Aorta (tissue), 5 donors: Measurements from ENCODE around the gene CPNE1. TPM values are rescaled to one million over a fixed set of nuclear protein-coding genes. Genes with fewer than 3 reads are reported as not detected.

Experiments used
- ATAC-seq: fragments of 200-7000 bp; cut with Tn5 transposase; one replicate; pipeline ENCODE4 v1.9.1; 2022; ENCODE audit warnings: moderate library complexity; ENCODE audit not compliant: low FRiP score
- DNase-seq, 2 donors: peaks; one replicate each; pipeline ENCODE4 v3.0.0-alpha.2; 2020
- H3K27ac ChIP-seq, 2 donors: one replicate each; pipeline ENCODE4 v1.5.1; 2013; ENCODE audit warnings: low read length in 2 of 2, mild to moderate bottlenecking in 2 of 2, moderate library complexity in 2 of 2, control low read depth in 1 of 2, inconsistent platforms in 1 of 2, low read depth in 1 of 2
- H3K27me3 ChIP-seq, 2 donors: one replicate each; pipeline ENCODE4 v1.6.1; 2013; ENCODE audit warnings: control low read depth in 1 of 2, low read length in 1 of 2, mild to moderate bottlenecking in 1 of 2, moderate library complexity in 1 of 2; ENCODE audit not compliant: insufficient read depth in 2 of 2, control insufficient read depth in 1 of 2
- H3K36me3 ChIP-seq, 2 donors: one replicate each; pipeline ENCODE4 v1.6.1; 2013; ENCODE audit warnings: control low read depth in 1 of 2, low read length in 1 of 2, mild to moderate bottlenecking in 1 of 2; ENCODE audit not compliant: insufficient read depth in 2 of 2, control insufficient read depth in 1 of 2
- H3K4me1 ChIP-seq, 2 donors: one replicate each; pipeline ENCODE4 v1.6.1; 2013; ENCODE audit warnings: low read length in 2 of 2, control low read depth in 1 of 2, mild to moderate bottlenecking in 1 of 2, moderate library complexity in 1 of 2; ENCODE audit not compliant: insufficient read depth in 2 of 2, control insufficient read depth in 1 of 2
- H3K4me3 ChIP-seq, 2 donors: one replicate each; pipeline ENCODE4 v1.5.1; 2013; ENCODE audit warnings: low read length in 2 of 2, control low read depth in 1 of 2, mild to moderate bottlenecking in 1 of 2
- H3K9me3 ChIP-seq: one replicate; pipeline ENCODE4 v1.6.1; 2013; ENCODE audit warnings: mild to moderate bottlenecking, low read length; ENCODE audit not compliant: control insufficient read depth
- WGBS, 2 donors: extraction: QIAGEN DNeasy Blood & Tissue Kit; methylation state at CpG; one replicate each; pipeline ENCODE4 v1.1.7; 2013; 5-methylcytosine and 5-hydroxymethylcytosine counted together
- intact Hi-C, 2 donors: fragments of 100-400 bp; cut with DNase I; formaldehyde crosslinking; loops; one replicate each; pipeline versions ENCODE4 v1.14.2 to v1.15.0; 2022
- polyA plus RNA-seq, 2 donors: library from polyadenylated mRNA; stranded (reverse); fragments of 200-250 nt; gene quantifications; one replicate each; pipeline ENCODE4 v1.2.3, GENCODE V29; 2013
- total RNA-seq, 2 donors: library from RNA; stranded (reverse); fragmentation: NEBNext Ultra II Directional; extraction: Animal tissue kit (Norgen Biotek cat#: 25700); gene quantifications; one replicate each; pipeline ENCODE4 v1.2.1, GENCODE V29; 2021
- donor health status: healthy with polysubstance abuse.
- donor health status: Bipolar disorder and iron deficiency.
- donor health status: DM: no; HTN: no; CAD: no.
- donor health status: DM: no; HTN: no; CAD: no.
- donor health status: DM: yes; HTN: yes; CAD: no.

Gene CPNE1
- total and polyA plus RNA-seq, 4 donors = 79.0 to 265 (median 190) TPM

GRCh38 chr20:35637276-35637675 is 27.4 kb downstream of the CPNE1 start:
- intact Hi-C loops = no loop called here
- ATAC-seq (no peak), DNase-seq (no peak)
- no peaks in the 10 kb centered on the region for H3K27me3 ChIP-seq
- H3K27ac ChIP-seq = no peak overlapping the region
- H3K4me3 ChIP-seq = no peak overlapping the region
- no peaks in the 10 kb centered on the region for H3K9me3 ChIP-seq
- WGBS, 2 donors = 85 to 89% methylated on average over 6 of the region's 6 CpGs
- no peaks in the 10 kb centered on the region for H3K36me3 ChIP-seq
- no peaks in the 10 kb centered on the region for H3K4me1 ChIP-seq

GRCh38 chr20:35636095-35636494 is 28.6 kb downstream of the CPNE1 start:
- no peak overlapping the region for H3K27ac ChIP-seq
- WGBS, 2 donors = 59 to 70% methylated on average over 2 of the region's 2 CpGs
- ATAC-seq = no peak
- no peaks in the 10 kb centered on the region for H3K9me3 ChIP-seq
- intact Hi-C loops = no loop called here
- no peak for DNase-seq
- H3K36me3 ChIP-seq = no peaks in the 10 kb centered on the region
- H3K4me1 ChIP-seq = no peaks in the 10 kb centered on the region
- H3K27me3 ChIP-seq = no peaks in the 10 kb centered on the region
- no peak overlapping the region for H3K4me3 ChIP-seq

- DNase-seq (no peak), ATAC-seq (no peak)
- Histone ChIP-seq H3K27me3 (no peaks in the 10 kb centered on the region), H3K36me3 (peaks cover 0 to 2% of the 10 kb centered on the region in 2 donors), H3K27ac (no peak overlapping the region), H3K4me1 (no peaks in the 10 kb centered on the region), H3K4me3 (no peak overlapping the region), H3K9me3 (no peaks in the 10 kb centered on the region)
- intact Hi-C loops = no loop called here
- 42 to 49% methylated on average over 4 of the region's 4 CpGs for WGBS, 2 donors
Observed at GRCh38 chr20:35635652-35636051, 29.0 kb downstream of the CPNE1 start.

GRCh38 chr20:35632539-35633115 is 32.1 kb downstream of the CPNE1 start:
- ATAC-seq (no peak), DNase-seq (no peak)
- H3K27me3 ChIP-seq = no peaks in the 10 kb centered on the region
- 94 to 96% methylated on average over 13 of the region's 13 CpGs for WGBS, 2 donors
- no peak overlapping the region for H3K4me3 ChIP-seq
- intact Hi-C loops = no loop called here
- peaks cover 2 to 8% of the 10 kb centered on the region in 2 donors for H3K36me3 ChIP-seq
- no peaks in the 10 kb centered on the region for H3K4me1 ChIP-seq
- H3K9me3 ChIP-seq = no peaks in the 10 kb centered on the region
- H3K27ac ChIP-seq = no peak overlapping the region

GRCh38 chr20:35630636-35631035 is 34.1 kb downstream of the CPNE1 start:
- H3K27me3 ChIP-seq = no peaks in the 10 kb centered on the region
- DNase-seq (no peak), ATAC-seq (no peak)
- H3K9me3 ChIP-seq = no peaks in the 10 kb centered on the region
- H3K4me3 ChIP-seq = no peak overlapping the region
- peaks cover 5 to 14% of the 10 kb centered on the region in 2 donors for H3K36me3 ChIP-seq
- no peaks in the 10 kb centered on the region for H3K4me1 ChIP-seq
- 94 to 98% methylated on average over 4 of the region's 4 CpGs for WGBS, 2 donors
- intact Hi-C loops = no loop called here
- H3K27ac ChIP-seq = no peak overlapping the region

- ATAC-seq = no peak
- no peaks in the 10 kb centered on the region for H3K9me3 ChIP-seq
- H3K27me3 ChIP-seq = no peaks in the 10 kb centered on the region
- DNase-seq = no peak
- no peak overlapping the region for H3K4me3 ChIP-seq
- peaks cover 5 to 14% of the 10 kb centered on the region in 2 donors for H3K36me3 ChIP-seq
- intact Hi-C loops = no loop called here
- H3K4me1 ChIP-seq = no peaks in the 10 kb centered on the region
- H3K27ac ChIP-seq = no peak overlapping the region
- whole genome bisulfite sequencing, 2 donors = 93 to 95% methylated on average over 12 of the region's 12 CpGs
Observed at GRCh38 chr20:35629427-35630145, 35.1 kb downstream of the CPNE1 start.

GRCh38 chr20:35627121-35627520 is 37.6 kb downstream of the CPNE1 start:
- WGBS, 2 donors = 94 to 97% methylated on average over 8 of the region's 8 CpGs
- no peak for DNase-seq
- H3K4me3 ChIP-seq = no peak overlapping the region
- ATAC-seq = no peak
- H3K9me3 ChIP-seq = no peaks in the 10 kb centered on the region
- peaks cover 5 to 14% of the 10 kb centered on the region in 2 donors for H3K36me3 ChIP-seq
- H3K4me1 ChIP-seq = no peaks in the 10 kb centered on the region
- intact Hi-C loops = no loop called here
- H3K27ac ChIP-seq = no peak overlapping the region
- H3K27me3 ChIP-seq = no peaks in the 10 kb centered on the region

- H3K4me1 ChIP-seq = no peaks in the 10 kb centered on the region
- H3K9me3 ChIP-seq = no peaks in the 10 kb centered on the region
- intact Hi-C loops = no loop called here
- WGBS, 2 donors = 90 to 93% methylated on average over 13 of the region's 13 CpGs
- no peak overlapping the region for H3K27ac ChIP-seq
- DNase-seq (no peak), ATAC-seq (no peak)
- peaks cover 5 to 14% of the 10 kb centered on the region in 2 donors for H3K36me3 ChIP-seq
- H3K27me3 ChIP-seq = no peaks in the 10 kb centered on the region
- H3K4me3 ChIP-seq = no peak overlapping the region
Observed at GRCh38 chr20:35626386-35627001, 38.2 kb downstream of the CPNE1 start.
